NCI-H1694 (cell line): ENCODE data around the gene MEIS1.

Source experiments
- DNase-seq: peaks from one replicate; lab custom pipeline; 2025; lab: John Stamatoyannopoulos, UW

MEIS1 gene

DNA sequence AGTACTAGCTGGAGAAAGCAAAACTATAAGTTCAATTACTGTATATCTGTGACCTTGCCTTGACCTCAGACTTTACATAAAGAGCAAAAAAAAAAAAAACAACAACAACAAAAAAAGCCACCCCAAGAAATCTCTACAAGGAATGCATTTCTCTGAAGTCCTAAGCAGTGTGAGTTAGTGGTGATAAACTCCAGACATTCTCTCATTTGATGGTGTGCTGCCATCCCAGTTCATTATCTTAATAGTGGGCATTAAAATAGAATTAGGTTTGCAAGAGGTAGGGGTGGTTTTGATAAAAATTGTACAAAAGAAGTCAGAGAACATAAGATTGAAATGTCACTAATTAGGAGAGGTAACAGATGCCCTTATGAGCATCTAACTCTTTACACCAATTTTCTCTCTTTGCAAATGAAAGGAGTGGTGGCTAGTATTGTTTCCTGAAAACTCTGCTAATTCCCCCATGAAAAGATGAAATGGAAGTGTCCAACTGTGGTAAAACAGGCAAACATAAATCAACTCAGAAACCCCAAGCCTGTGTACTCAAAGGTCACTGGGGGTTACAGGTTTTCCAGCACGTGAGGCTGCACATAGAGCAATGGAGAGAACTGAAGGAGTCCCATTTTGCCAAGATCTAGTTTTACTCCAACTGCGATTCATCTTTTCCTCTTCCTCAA lies 131.9 kb downstream of the MEIS1 start:
- DNase-seq: no peak

DNA sequence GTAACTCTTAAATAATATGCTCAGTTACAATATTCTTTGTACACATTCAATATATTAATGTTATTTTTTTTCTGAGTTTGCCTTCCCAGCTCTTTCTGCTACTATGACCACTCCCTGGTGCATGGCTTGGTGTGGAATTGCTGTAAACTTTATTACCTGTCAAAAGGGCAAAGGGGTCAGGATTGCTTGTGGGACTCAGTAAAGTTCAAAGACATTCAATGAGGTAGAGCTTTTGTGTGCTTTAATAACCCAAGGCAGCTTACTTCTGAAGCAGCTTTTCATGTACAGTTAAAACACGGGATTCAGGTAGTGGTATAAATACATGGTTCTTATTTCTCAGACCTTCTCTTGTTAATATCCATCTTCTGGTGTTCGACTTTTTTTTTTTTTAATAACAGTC lies 132.8 kb downstream of the MEIS1 start:
- DNase-seq: no peak

DNA sequence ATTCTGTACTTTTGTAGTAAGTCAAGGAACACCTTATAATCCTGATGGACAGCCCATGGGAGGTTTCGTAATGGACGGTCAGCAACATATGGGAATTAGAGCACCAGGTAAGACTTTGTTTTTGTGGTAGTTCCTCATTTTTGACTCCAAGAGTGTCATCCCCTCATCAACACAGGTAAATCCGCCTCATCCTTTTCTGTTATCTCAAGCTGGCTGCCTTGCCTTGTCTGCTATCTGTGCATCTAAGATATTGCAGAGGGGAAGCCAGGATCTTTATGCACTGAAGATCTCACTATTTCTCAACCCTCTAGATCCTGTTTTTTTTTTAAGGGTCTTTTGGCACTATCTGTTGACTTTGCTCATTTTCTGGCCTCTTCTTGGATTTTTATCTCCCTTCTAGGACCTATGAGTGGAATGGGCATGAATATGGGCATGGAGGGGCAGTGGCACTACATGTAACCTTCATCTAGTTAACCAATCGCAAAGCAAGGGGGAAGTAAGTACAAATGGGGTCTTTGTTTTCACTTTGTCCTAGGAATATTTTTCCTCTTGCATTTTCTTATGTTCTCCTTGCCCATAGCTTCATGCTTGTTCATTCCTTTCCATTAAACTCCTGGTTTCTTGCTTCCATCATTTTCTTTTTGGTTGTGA lies 133.8 kb downstream of the MEIS1 start:
- no peak for DNase-seq

DNA sequence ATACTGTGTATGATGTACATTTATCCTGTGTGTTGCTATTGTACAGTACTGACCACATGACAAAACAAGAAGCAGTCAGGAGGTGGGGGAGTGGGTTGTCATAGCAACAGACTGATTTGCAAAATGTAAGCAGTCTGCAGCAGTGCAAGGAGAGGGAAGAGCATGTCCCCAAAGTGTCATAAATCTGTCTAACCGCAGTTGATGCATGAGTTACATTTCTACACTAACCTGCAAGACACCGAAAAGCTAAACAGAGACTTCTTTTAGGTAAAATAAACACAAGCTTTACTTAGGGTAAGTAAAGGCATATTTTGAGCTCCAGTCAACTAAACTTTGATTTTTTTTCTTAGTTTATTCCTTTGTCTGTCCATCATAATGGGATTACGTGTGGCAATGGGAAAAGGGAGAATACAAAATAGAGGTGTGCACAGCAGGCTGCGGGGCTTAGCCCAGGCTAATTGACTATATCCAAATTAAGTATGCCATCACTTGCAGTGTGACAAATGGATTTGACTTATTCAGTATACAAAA lies 134.5 kb downstream of the MEIS1 start:
- no peak for DNase-seq

DNA sequence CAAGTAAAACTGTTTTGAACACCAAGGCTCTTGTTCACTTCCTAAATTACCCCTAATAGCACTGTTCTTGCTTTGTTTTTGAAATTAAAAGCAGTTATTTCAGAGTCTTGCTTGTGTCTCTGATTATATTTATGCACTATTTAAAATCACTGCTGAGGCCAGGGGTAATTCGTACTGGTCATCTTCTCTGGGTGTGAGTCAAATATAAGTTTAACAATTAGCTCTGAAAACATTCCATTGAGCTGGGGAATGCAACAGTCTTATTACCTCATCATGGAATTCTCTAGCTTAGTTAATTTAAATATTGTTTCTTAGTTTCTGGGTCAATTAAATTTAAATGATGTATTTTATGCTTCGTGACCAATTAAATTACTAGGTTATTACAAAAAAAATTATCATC lies 135.0 kb downstream of the MEIS1 start:
- no peak for DNase-seq

DNA sequence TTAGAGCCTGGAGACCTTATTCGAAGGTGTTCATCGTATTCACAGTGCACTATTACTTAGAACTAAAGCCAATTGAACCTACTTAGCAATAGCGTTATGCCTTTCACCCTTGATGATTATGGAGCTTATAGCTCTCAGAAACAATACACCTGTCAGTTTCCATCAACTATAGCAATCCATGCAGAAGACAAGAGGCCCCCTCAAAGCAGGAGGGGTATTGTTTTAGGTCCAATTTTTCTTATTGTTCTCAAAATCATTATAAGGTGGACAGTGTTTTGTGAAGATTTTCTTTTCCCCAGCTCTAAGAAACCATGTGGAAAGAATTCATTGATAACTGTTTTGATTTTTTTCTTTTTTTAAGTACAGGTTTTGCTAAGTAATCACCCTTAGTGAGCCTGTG lies 135.5 kb downstream of the MEIS1 start:
- DNase-seq: no peak

DNA sequence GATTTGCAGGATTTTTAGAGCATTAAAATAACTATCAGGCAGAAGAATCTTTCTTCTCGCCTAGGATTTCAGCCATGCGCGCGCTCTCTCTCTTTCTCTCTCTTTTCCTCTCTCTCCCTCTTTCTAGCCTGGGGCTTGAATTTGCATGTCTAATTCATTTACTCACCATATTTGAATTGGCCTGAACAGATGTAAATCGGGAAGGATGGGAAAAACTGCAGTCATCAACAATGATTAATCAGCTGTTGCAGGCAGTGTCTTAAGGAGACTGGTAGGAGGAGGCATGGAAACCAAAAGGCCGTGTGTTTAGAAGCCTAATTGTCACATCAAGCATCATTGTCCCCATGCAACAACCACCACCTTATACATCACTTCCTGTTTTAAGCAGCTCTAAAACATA lies 137.0 kb downstream of the MEIS1 start:
- no peak for DNase-seq

DNA sequence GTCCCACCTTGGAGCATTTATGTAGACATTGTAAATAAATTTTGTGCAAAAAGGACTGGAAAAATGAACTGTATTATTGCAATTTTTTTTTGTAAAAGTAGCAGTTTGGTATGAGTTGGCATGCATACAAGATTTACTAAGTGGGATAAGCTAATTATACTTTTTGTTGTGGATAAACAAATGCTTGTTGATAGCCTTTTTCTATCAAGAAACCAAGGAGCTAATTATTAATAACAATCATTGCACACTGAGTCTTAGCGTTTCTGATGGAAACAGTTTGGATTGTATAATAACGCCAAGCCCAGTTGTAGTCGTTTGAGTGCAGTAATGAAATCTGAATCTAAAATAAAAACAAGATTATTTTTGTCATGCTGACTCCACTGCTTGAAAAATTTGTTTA lies 137.5 kb downstream of the MEIS1 start:
- DNase-seq: no peak

DNA sequence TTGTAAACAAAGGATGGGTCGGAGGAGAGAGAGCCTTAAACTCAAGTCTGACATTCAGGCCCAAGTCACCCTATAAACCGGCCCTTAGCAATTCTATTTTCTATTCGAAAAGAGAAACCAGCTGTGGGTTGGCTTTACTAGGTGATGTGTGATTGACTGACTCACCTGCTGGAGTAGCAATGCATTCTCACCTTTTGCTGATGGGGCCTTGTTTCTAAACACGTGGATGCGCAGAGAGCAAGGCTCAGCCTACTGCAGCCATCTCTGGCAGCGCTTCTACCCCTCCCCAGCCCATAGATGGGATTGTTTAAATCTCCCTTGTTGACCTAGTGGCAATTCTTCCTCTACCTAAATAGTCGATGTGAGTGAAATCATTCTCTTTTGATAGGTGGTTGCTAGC lies 138.5 kb downstream of the MEIS1 start:
- no peak for DNase-seq

DNA sequence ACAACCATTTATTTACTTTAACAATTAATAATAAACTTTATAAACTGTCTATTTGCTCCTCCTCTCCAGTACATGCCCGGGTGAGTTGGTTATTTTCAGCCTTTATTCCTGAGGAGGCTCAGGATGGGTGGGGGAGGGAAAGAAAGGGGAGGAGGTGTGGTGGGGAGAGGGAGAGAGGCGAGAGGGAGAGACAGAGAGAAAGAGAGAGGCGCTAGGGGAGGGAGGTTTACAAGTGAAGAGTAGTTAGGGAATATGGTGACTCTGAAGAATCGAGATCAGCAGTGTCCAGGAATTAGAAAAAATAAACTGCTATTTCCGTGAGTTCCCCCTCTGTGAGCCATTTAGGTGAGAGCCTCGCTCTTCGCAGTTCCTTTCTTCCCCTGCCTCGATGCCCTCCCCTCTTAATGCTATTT lies 138.9 kb downstream of the MEIS1 start:
- DNase-seq: no peak

DNA sequence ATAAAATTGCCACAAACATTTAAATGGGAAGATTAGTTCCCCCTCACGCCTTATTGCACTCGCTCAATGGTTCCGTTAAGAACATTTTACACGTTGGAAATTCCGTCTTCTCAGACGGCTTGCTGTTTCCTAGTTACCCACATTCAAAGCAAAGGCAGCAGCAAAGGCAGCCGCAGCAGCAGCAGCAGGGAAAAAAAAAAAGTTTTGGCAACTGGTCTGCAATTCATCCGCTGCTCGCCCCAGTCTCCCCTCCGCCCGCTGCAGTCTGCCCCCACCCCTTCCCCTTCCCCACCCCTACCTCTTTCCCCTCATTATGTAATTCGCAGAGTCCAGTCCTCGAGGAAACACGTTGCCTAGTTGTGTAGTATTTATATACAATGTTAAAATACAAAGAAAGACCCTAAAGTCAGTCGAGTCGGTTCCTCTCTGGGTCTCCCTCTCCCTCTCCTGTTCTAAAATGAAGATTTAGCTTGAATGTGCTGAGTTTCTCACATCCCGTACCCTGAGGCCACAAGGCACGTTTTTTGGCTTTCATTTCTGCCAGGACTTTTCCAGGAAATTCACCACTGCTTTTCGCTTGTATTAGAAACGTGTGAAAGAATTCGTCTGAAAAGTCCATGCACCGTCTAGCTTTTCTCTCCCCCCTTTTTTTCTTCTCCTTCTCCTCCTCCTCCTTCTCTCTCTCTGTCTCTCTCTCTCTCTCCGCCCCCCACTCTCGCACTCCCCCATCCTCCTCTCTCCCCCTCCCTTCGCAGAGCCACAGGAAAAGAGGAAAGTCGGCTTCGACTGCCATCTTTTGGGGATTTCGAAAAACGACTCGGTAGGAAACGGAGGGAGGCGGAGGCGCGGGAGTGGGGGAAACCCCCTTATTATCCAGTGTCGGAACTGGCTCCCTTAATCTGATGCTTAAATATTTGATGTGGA lies 140.0 kb downstream of the MEIS1 start:
- DNase-seq: peak; percentile 82

DNA sequence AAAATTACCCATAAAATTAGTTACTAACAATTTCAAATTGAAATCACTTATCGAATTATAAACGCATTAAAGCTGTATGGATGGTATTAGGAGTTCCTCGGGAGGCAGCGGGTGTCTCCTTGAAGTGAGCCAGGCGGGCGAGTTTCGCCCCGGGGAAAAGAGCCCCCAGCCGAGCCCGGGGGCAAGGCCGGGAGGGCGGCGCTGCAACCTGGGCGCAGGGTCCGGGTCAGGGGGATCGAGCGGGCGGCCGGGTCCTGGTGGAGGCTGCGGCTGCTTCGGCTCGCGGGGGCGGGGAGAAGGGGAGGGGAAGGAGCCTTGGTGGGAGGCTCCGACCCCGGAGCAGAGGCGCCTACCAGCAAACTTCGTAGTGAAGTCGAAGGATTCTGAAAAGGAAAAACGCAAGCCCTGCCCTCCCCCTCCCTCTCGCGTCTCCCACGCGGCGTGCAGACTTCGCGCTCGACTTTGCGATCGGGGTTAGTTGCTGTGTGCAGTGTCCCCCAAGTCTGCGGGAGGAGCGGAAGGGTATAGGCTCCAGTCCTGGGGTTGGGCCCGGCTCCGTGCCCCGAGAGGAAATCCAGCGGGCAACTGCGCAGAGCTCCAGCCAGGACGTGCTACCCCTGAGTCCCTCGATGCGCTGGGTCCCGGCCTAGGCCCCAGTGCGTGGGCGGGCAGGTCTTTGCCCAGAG lies 140.8 kb downstream of the MEIS1 start:
- DNase-seq: no peak

DNA sequence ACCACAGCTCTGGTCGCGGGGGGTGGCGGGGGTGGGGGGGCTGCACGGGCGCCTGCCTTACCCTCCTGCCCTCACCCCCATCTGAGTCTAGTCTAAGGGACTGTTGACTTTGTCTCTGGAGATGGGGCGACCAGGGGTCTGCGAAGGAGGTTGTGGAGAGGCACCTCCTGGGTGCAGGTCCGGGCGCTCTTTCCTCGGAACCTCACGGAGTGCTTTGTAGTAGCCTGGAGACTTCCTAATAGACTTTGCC lies 141.3 kb downstream of the MEIS1 start:
- no peak for DNase-seq

DNA sequence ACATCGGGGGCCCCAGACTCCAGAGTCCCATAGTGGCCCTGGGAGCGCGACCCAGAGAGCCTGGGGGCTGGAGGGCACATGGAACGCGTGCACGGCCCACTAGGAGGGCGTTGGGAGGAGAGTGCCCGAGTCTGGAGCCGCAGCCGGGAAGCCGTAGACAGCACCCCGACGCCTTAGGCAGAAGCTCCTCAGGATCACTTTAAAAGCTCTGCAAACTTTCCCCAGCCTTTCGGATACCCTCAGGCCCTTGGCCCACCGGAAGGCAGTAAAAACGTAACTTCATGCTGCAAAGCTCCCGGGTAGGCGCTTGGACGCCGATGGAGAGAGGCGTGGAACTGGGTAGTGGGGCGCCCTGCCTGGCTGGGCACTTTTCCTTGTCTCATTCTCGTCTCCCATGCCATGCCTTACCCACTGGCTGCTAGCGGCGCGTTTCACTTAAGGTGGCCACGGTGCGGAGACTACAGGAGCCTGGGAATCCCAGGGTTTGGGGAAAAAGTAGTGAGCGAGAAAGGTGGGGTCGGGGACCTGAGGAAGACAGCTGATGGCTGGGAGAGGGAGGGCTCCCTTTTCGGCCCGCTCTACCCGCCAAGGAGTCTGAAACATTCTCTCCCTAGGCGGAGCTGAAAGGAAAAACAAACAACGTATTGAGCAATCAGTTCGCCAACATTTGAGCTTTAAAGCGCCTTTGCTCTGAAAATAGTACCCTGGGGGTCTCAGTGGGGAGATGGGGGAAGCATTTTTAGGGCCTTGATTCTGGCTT lies 141.8 kb downstream of the MEIS1 start:
- DNase-seq: no peak

DNA sequence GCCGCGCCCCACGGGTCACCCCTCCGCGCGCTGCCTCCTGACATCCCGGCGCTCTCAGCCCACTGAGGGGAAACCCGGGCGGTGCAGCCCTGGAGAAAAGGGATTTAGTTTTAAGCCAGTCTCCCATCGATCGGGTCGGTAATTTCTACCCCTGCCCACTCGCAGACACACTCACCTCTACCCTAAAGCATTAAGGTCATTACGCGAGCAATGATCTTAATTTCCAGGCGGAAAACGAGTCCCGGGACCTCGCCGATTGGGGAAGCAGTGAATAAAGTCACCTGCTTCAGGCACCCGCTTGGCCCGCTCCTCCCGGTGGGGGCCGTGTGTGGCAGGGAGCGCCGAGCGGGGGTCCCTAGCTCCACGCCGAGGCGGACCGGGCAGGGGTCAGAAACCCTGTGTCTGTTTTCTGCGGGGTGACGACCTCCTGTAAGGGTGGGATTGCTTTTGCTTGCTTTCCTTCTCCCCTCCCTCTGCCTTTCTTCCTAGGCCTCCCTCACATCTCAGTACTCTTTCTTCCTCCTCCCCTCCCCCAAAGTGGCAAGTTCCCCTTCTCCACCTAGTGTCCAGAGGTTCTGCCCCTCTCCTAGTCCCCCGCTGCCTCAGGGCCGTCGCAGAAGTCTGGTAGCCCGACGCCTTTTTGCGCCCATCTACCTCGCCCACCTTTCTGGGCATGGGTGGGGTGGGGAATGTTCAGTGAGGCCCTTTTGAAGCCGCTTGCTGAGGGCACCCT lies 142.6 kb downstream of the MEIS1 start:
- no peak for DNase-seq

DNA sequence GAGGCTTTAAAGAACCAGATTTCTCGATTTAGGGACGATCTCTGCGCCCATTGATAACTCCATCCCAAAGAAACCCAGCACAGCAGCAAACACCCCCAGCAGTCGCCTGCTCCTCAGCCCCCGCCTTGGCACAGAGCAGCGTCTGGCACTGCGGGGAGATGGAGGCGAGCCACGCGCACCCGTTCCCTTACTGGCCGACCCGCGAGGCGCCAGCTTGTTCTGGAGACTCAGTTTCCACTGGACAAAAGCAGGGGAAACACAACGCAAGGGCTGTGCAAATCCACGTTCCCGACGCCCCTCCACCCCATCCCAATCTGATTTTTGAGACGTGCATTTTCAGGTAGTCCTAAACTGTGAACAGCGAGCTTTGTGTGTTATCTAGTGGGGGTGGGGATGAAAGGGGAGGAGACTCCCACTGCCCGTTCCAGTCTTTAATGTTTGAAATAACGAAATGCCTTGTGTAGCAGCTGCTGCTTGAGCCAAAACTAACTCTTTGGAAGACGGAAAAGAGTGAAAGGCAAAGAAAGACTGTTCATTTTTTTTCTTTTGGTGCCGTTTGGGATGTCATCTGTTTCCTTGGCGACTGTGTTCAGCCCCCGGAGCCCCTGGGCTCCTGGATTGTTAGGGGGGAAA lies 143.2 kb downstream of the MEIS1 start:
- DNase-seq: no peak

DNA sequence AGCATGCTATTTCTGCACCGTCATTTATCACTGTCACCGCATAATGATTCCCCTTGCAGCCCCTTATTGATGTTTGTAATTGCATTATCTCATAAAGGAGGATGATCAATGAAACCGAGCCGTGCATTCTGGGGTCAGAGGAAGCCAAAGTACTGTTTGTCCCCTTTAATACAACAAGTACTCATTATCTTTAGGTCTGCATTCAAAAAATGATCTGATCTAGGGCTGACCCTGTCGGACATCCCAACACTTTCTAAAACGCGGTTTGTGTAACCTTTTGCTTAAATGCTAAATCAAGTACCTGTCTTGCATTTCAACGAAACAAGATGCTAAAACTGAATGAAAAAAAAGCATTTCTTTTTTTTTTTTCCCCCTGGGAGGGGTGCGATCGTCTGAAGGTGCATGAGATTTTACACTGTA lies 143.8 kb downstream of the MEIS1 start:
- no peak for DNase-seq

DNA sequence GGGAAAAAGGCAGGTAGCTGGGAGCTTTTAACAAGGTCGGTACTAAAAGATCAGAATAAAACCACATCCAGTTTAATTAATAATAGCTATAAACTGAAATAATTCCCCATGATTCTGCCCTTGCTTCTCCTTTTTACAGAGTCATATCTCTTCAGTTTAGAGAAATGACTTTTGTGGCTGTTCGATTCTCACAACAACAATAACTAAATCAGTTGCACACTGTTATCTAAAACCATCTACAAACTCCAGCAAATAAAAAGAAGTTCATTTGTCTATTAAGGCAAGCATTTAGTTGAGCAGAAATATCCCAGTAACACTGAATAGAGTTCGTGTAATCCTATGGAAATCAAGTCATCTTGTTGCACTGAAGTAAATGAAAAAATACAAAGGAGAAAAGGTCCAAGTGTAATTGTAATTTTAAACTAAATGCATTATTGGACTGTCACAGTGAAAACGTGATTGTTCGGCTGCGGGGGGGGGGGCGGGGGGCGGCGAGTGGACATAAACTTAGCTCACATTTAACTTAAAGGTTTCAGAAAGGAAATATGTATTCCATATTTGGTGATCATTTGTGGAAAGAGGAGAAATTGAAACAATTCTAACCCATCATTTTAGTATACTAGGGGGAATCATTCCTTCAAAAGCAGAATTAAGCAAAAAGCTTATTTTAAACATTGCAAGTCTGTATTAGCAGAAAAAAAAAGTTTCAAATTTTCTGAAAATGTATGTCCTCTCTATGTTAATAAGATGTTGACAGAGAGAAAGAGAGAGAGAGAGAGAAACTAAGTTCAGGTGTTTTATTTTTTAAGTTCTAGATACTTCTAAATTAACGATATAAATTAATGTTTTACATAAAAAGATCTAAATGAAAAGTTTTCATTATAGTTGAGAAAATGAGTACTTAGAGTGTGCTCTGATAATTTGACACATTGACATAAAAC lies 144.5 kb downstream of the MEIS1 start:
- DNase-seq: no peak
